ENCODE data around the gene GAS7.
A peak's percentile ranks its signal among the peaks of the same experiment; 100 is the strongest.

GAS7 gene

DNA sequence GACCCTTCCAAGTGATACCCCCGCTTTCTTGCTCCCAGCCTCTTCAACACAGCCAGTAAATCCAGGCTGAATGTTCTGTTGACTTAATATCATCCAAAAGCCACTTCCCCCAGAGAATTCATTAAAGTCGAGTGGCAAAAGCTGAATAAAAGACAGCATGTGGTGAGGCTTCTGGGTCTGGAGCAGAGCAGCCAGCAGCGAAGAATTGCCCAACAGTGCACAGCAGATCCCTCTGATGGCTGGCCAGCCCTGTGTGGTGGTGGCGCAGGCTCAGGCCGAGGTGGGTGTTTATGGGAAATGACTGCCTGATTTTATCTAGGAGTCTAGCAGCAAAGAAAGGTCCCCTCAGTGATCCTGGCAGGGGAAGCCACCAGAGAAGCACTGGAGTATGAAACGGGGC lies 263.0 kb downstream of the GAS7 start:
- WGBS (ENCODE audit: extremely low coverage, insufficient coverage, low lambda C conversion rate) = no CpG with 5 or more reads among the region's 6 CpGs
- H2BK5ac ChIP-seq (ENCODE audit: low read length) = no peak overlapping the region
- no peak overlapping the region for H3K18ac ChIP-seq (ENCODE audit: low read length)
- H4K5ac ChIP-seq (ENCODE audit: low read length) = no peak overlapping the region
- H3K4ac ChIP-seq (ENCODE audit: low read depth, low read length) = no peak overlapping the region
- no peak overlapping the region for H2AK5ac ChIP-seq (ENCODE audit: low read length)
- no peaks in the 10 kb centered on the region for H3K4me1 ChIP-seq (ENCODE audit: control insufficient read depth, low read depth, low read length)
- no peak overlapping the region for H2BK15ac ChIP-seq (replicated peaks; ENCODE audit: low read depth)
- H3K9ac ChIP-seq (ENCODE audit: low read length) = no peak overlapping the region
- H3K27me3 ChIP-seq (ENCODE audit: insufficient read depth, low read length, poor library complexity) = no peaks in the 10 kb centered on the region
- H3K56ac ChIP-seq (ENCODE audit: low read length) = no peak overlapping the region
- H3K27ac ChIP-seq (ENCODE audit: low read depth, low read length) = no peak overlapping the region
- no peak overlapping the region for H3K23ac ChIP-seq (ENCODE audit: low read length)
- no peaks in the 10 kb centered on the region for H3K79me1 ChIP-seq (ENCODE audit: low read length)
- no peak overlapping the region for H3K4me3 ChIP-seq (ENCODE audit: low read length)
- H3K79me2 ChIP-seq (ENCODE audit: control insufficient read depth, insufficient read depth, low read length) = no peaks in the 10 kb centered on the region
- no peak overlapping the region for H4K8ac ChIP-seq (ENCODE audit: low read depth, low read length)
- no peak for DNase-seq
- H2BK120ac ChIP-seq (ENCODE audit: low read depth, low read length) = no peak overlapping the region
- H3K36me3 ChIP-seq (ENCODE audit: control insufficient read depth, insufficient read depth, low read length) = no peaks in the 10 kb centered on the region
- no peak overlapping the region for H3K4me2 ChIP-seq (ENCODE audit: low read length)

DNA sequence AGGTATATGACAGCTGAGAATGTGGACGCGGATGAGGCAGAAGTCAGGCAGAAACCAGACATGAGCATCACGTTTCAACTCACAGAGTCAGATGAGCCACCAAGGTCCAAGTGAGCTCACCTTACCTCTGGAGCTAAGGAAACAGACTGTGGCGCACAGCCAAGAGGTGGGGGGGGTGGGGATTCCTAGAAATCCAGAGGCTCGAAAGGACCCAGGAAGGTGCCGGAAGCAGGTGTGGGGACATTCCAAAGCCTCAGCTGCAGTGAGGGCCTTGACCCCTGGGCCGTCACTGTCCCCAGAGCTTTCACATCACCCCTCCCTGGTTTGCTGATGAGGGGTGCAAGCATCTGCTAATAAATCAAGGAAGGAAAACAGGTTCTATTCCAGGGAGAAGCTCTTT lies 264.1 kb downstream of the GAS7 start:
- Histone ChIP-seq H4K8ac (ENCODE audit: low read depth, low read length) (no peak overlapping the region), H3K4ac (ENCODE audit: low read depth, low read length) (no peak overlapping the region)

DNA sequence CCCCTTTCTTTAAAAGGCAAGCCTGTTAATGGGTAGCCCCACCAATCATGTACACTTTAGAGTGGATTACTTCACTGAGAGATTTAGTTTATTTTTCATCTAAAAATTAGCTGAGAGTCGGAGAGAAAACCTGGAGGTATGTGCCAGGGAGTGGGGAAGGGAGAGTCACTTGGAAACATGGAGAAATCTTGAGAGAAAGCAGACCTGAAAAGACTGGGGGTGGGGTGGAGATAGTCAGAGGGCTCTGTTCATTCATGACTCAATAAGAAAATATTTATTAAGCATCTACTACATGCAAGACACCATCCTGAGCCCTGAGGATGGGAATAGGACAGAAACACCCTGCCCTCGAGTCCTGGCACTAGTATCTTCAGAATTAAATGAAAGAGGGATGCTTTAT lies 265.9 kb downstream of the GAS7 start:
- no peak overlapping the region for H3K9ac ChIP-seq (ENCODE audit: low read length)
- no peaks in the 10 kb centered on the region for H3K36me3 ChIP-seq (ENCODE audit: control insufficient read depth, insufficient read depth, low read length)
- no peak overlapping the region for H2BK120ac ChIP-seq (ENCODE audit: low read depth, low read length)
- no peak overlapping the region for H4K5ac ChIP-seq (ENCODE audit: low read length)
- no peak overlapping the region for H3K27ac ChIP-seq (ENCODE audit: low read depth, low read length)
- H3K79me2 ChIP-seq (ENCODE audit: control insufficient read depth, insufficient read depth, low read length) = no peaks in the 10 kb centered on the region
- H4K8ac ChIP-seq (ENCODE audit: low read depth, low read length) = no peak overlapping the region
- no peak for DNase-seq
- no peak overlapping the region for H2BK15ac ChIP-seq (replicated peaks; ENCODE audit: low read depth)
- no CpG with 5 or more reads among the region's 2 CpGs for WGBS (ENCODE audit: extremely low coverage, insufficient coverage, low lambda C conversion rate)
- H2BK5ac ChIP-seq (ENCODE audit: low read length) = no peak overlapping the region
- H3K4me1 ChIP-seq (ENCODE audit: control insufficient read depth, low read depth, low read length) = no peaks in the 10 kb centered on the region
- no peaks in the 10 kb centered on the region for H3K79me1 ChIP-seq (ENCODE audit: low read length)
- no peaks in the 10 kb centered on the region for H3K27me3 ChIP-seq (ENCODE audit: insufficient read depth, low read length, poor library complexity)
- no peak overlapping the region for H3K56ac ChIP-seq (ENCODE audit: low read length)
- no peak overlapping the region for H3K23ac ChIP-seq (ENCODE audit: low read length)
- no peak overlapping the region for H3K4ac ChIP-seq (ENCODE audit: low read depth, low read length)
- H3K4me3 ChIP-seq (ENCODE audit: low read length) = no peak overlapping the region
- no peak overlapping the region for H2AK5ac ChIP-seq (ENCODE audit: low read length)
- no peak overlapping the region for H3K18ac ChIP-seq (ENCODE audit: low read length)
- no peak overlapping the region for H3K4me2 ChIP-seq (ENCODE audit: low read length)

More for the DNA sequence above, 264.1 kb downstream of the GAS7 start:
- H3K79me1 ChIP-seq (ENCODE audit: low read length) = no peaks in the 10 kb centered on the region
- no peak overlapping the region for H2BK120ac ChIP-seq (ENCODE audit: low read depth, low read length)
- H2BK5ac ChIP-seq (ENCODE audit: low read length) = no peak overlapping the region
- DNase-seq = no peak
- H2BK15ac ChIP-seq (replicated peaks; ENCODE audit: low read depth) = no peak overlapping the region
- no peak overlapping the region for H3K4me3 ChIP-seq (ENCODE audit: low read length)
- no peak overlapping the region for H3K9ac ChIP-seq (ENCODE audit: low read length)
- no peaks in the 10 kb centered on the region for H3K4me1 ChIP-seq (ENCODE audit: control insufficient read depth, low read depth, low read length)
- no peak overlapping the region for H3K27ac ChIP-seq (ENCODE audit: low read depth, low read length)
- H4K5ac ChIP-seq (ENCODE audit: low read length) = no peak overlapping the region
- H2AK5ac ChIP-seq (ENCODE audit: low read length) = no peak overlapping the region
- no peak overlapping the region for H3K56ac ChIP-seq (ENCODE audit: low read length)
- H3K23ac ChIP-seq (ENCODE audit: low read length) = no peak overlapping the region
- H3K4me2 ChIP-seq (ENCODE audit: low read length) = no peak overlapping the region
- H3K27me3 ChIP-seq (ENCODE audit: insufficient read depth, low read length, poor library complexity) = no peaks in the 10 kb centered on the region
- no peaks in the 10 kb centered on the region for H3K36me3 ChIP-seq (ENCODE audit: control insufficient read depth, insufficient read depth, low read length)
- H3K79me2 ChIP-seq (ENCODE audit: control insufficient read depth, insufficient read depth, low read length) = no peaks in the 10 kb centered on the region
- no CpG with 5 or more reads among the region's 7 CpGs for WGBS (ENCODE audit: extremely low coverage, insufficient coverage, low lambda C conversion rate)
- no peak overlapping the region for H3K18ac ChIP-seq (ENCODE audit: low read length)

DNA sequence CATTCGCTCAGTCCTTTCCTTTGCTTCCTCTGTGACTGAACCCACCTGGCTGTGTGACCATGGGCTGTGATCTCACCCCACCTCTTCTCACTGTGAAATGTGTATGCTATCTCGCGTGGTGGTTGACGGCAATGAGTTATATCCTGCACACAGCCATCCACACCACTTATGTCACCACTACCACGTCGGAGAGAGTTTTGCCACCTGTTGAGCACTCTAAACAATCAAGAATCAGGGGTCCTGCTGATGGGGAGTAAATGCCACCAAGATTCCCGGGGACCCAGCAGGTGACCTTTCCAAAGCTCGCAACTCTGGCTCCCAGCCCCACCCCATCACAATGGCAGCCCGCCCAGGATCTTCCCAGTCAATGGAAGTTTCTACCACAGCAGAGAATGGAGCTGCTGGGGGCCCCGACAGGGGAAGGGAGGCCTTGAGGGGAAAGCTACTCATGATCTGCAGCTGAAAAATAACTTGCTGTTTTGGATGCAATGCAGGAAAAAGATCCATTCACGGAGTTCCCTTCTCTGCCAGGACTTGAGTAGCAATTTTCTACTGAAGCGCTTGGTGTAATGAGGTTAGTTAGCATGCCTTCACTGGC lies 267.2 kb downstream of the GAS7 start:
- Histone ChIP-seq H3K4ac (ENCODE audit: low read depth, low read length) (no peak overlapping the region), H3K56ac (ENCODE audit: low read length) (no peak overlapping the region), H3K18ac (ENCODE audit: low read length) (no peak overlapping the region), H3K79me2 (ENCODE audit: control insufficient read depth, insufficient read depth, low read length) (no peaks in the 10 kb centered on the region), H3K27me3 (ENCODE audit: insufficient read depth, low read length, poor library complexity) (no peaks in the 10 kb centered on the region), H2BK15ac (replicated peaks; ENCODE audit: low read depth) (no peak overlapping the region), H4K8ac (ENCODE audit: low read depth, low read length) (no peak overlapping the region), H3K27ac (ENCODE audit: low read depth, low read length) (no peak overlapping the region), H3K4me2 (ENCODE audit: low read length) (no peak overlapping the region), H3K23ac (ENCODE audit: low read length) (no peak overlapping the region), H2BK5ac (ENCODE audit: low read length) (no peak overlapping the region), H4K5ac (ENCODE audit: low read length) (no peak overlapping the region), H3K79me1 (ENCODE audit: low read length) (no peaks in the 10 kb centered on the region), H2AK5ac (ENCODE audit: low read length) (no peak overlapping the region), H2BK120ac (ENCODE audit: low read depth, low read length) (no peak overlapping the region), H3K36me3 (ENCODE audit: control insufficient read depth, insufficient read depth, low read length) (no peaks in the 10 kb centered on the region), H3K4me1 (ENCODE audit: control insufficient read depth, low read depth, low read length) (no peaks in the 10 kb centered on the region), H3K4me3 (ENCODE audit: low read length) (no peak overlapping the region), H3K9ac (ENCODE audit: low read length) (no peak overlapping the region)
- WGBS (ENCODE audit: extremely low coverage, insufficient coverage, low lambda C conversion rate) = no CpG with 5 or more reads among the region's 12 CpGs
- DNase-seq = no peak

DNA sequence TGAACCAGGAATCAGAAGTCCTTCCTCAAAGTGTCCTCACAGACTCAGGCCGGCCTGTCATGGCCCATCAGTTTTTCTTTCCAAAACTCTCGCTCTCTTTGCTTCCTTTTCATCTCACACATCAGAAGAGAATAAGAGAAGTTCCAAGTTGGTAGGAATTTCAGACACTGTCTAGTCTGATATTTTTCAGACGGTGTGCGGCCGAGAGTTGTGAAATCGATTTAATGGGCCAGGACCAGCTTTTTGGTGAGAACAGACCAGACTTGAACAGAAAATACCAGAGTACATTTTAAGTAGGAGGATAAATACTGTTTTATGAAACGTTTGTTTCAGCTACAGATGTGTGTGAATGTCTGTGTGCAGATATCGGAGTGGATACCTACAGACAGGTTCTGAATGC lies 268.5 kb downstream of the GAS7 start:
- no peak overlapping the region for H3K9ac ChIP-seq (ENCODE audit: low read length)
- no peak overlapping the region for H2BK5ac ChIP-seq (ENCODE audit: low read length)
- H2BK120ac ChIP-seq (ENCODE audit: low read depth, low read length) = no peak overlapping the region
- H3K36me3 ChIP-seq (ENCODE audit: control insufficient read depth, insufficient read depth, low read length) = no peaks in the 10 kb centered on the region
- no peak overlapping the region for H3K23ac ChIP-seq (ENCODE audit: low read length)
- WGBS (ENCODE audit: extremely low coverage, insufficient coverage, low lambda C conversion rate) = no CpG with 5 or more reads among the region's 8 CpGs
- DNase-seq = no peak
- no peaks in the 10 kb centered on the region for H3K79me1 ChIP-seq (ENCODE audit: low read length)
- H3K4me1 ChIP-seq (ENCODE audit: control insufficient read depth, low read depth, low read length) = no peaks in the 10 kb centered on the region
- H3K4ac ChIP-seq (ENCODE audit: low read depth, low read length) = no peak overlapping the region
- no peaks in the 10 kb centered on the region for H3K27me3 ChIP-seq (ENCODE audit: insufficient read depth, low read length, poor library complexity)
- no peak overlapping the region for H4K5ac ChIP-seq (ENCODE audit: low read length)
- no peak overlapping the region for H2AK5ac ChIP-seq (ENCODE audit: low read length)
- H4K8ac ChIP-seq (ENCODE audit: low read depth, low read length) = no peak overlapping the region
- H3K4me3 ChIP-seq (ENCODE audit: low read length) = no peak overlapping the region
- no peak overlapping the region for H3K27ac ChIP-seq (ENCODE audit: low read depth, low read length)
- no peak overlapping the region for H3K4me2 ChIP-seq (ENCODE audit: low read length)
- H2BK15ac ChIP-seq (replicated peaks; ENCODE audit: low read depth) = no peak overlapping the region
- H3K18ac ChIP-seq (ENCODE audit: low read length) = no peak overlapping the region
- no peak overlapping the region for H3K56ac ChIP-seq (ENCODE audit: low read length)
- H3K79me2 ChIP-seq (ENCODE audit: control insufficient read depth, insufficient read depth, low read length) = no peaks in the 10 kb centered on the region

DNA sequence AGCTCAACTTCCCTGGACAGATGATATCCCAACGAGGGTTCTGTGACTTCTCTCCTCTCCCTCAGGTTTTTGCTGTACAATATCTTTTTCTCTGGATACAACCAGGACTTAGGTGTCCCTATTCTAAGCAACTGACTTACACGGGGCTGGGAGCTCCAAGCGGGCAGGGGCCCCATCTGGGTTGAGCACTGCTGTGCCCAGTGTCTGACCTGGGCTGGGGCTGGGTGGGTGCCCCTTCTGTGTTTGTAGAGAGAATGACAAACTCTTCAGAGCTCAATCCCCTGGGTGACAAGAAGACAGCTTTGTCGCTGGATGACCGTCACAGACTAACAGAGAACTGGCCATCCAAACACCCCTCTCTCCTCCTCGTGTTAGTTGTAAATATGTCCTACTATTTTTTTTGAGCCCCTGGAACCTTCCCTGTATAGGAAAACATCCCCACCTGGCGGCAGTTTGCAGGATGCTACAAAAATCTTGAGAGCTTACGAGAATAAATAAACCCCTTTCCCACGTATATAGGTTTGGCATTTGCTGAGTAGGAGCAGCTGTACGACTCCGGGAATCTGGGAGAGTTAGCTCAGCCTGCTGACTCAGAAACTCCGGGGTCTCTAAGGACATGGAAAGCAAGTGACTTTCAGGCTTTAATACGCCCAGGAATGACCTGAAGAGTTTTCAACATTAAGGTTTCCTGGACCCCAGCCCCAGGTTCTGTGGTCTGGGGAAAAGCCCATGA lies 269.6 kb downstream of the GAS7 start:
- Histone ChIP-seq H3K79me2 (ENCODE audit: control insufficient read depth, insufficient read depth, low read length) (no peaks in the 10 kb centered on the region), H3K4ac (ENCODE audit: low read depth, low read length) (no peak overlapping the region), H3K27me3 (ENCODE audit: insufficient read depth, low read length, poor library complexity) (no peaks in the 10 kb centered on the region), H4K8ac (ENCODE audit: low read depth, low read length) (no peak overlapping the region), H3K9ac (ENCODE audit: low read length) (no peak overlapping the region), H3K36me3 (ENCODE audit: control insufficient read depth, insufficient read depth, low read length) (no peaks in the 10 kb centered on the region), H2AK5ac (ENCODE audit: low read length) (no peak overlapping the region), H2BK5ac (ENCODE audit: low read length) (no peak overlapping the region), H2BK120ac (ENCODE audit: low read depth, low read length) (no peak overlapping the region), H3K56ac (ENCODE audit: low read length) (no peak overlapping the region), H3K4me1 (ENCODE audit: control insufficient read depth, low read depth, low read length) (no peaks in the 10 kb centered on the region), H3K4me2 (ENCODE audit: low read length) (no peak overlapping the region), H4K5ac (ENCODE audit: low read length) (no peak overlapping the region), H3K18ac (ENCODE audit: low read length) (no peak overlapping the region), H3K79me1 (ENCODE audit: low read length) (no peaks in the 10 kb centered on the region), H3K4me3 (ENCODE audit: low read length) (no peak overlapping the region), H3K27ac (ENCODE audit: low read depth, low read length) (no peak overlapping the region), H2BK15ac (replicated peaks; ENCODE audit: low read depth) (no peak overlapping the region), H3K23ac (ENCODE audit: low read length) (no peak overlapping the region)
- no CpG with 5 or more reads among the region's 13 CpGs for WGBS (ENCODE audit: extremely low coverage, insufficient coverage, low lambda C conversion rate)
- DNase-seq = peak; percentile 83

All from mesendoderm (in vitro differentiated cells).